CD4-positive, alpha-beta T cell treated with Interleukin-10 for 1 hour (primary cell): Measurements from ENCODE around the gene RNF31.

Experiments used
- DNase-seq: peaks from one replicate; pipeline ENCODE4 v3.0.0-alpha.2; 2020

The RNF31 gene

DNA sequence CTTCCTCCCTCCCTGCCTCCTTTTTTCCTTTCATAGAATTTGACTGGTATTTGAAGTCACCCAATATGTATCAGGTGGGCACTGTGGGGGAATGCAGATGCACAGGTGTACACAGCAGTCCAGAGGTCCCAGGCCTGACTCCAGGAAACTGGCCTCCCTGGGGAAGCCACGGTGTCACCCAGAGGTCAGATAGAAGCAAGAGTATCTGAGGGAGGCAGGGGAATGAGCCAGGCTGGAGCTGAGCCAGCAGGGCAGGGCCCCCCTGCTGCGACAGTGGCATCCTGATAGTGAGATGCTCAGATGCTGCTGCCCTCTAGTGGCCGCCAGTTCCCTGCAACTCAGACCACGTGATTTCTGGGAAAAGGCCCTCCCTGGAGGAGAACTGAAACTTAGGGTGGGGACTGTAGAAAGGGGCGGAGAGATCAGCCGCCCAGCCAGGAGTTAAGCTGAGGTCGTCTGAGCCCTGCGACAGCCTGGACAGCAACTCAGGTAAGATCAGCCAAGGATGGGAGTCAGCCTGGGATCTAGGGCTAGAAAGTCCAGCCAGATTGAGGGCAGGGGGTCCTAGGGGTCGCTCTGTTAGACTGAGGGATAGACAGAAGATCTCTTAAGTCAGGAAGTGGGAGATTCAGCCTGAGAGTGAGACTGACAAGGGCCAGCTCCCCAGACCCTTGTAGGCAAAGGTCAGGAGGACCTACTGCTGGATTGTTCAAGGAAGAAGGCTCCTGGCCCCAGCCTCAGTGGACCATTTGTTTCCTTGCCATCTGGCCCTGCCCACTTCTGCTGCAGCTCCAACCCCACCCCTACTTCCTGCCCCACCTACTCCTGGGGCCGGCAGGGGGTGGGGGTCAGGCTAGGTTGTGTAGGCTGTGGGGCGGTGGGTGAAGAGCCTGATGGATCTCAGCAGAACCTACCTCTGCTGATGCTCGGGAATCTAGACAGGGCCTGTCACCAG is 13.8 kb downstream of the RNF31 start, which contains the start of gene IRF9:
TSS of gene IRF9 (plus strand) at position 416 of the 955 bp plus-strand sequence. CDS start 880 bp downstream, outside the sequence.
- peak; percentile 99 for DNase-seq

DNA sequence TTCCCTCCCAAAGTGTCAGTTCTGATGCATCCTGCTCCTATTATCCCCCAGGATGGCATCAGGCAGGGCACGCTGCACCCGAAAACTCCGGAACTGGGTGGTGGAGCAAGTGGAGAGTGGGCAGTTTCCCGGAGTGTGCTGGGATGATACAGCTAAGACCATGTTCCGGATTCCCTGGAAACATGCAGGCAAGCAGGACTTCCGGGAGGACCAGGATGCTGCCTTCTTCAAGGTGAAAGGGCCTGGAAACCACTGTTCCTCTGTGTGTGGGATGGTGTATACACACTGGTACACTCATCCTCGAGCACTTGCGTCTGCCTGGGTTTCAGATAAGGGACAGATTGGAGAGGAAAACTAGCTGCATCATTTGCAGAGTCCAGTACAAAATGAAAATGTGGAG is 14.8 kb downstream of the RNF31 start:
- DNase-seq, result no peak

DNA sequence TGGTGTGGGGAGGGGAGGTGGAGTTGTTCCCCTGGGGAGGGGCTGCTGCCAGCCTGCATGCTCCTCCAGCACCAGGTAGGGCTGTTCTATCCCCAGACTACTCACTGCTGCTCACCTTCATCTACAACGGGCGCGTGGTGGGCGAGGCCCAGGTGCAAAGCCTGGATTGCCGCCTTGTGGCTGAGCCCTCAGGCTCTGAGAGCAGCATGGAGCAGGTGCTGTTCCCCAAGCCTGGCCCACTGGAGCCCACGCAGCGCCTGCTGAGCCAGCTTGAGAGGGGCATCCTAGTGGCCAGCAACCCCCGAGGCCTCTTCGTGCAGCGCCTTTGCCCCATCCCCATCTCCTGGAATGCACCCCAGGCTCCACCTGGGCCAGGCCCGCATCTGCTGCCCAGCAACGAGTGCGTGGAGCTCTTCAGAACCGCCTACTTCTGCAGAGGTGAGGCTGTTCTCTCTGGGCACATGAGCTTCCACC is 17.3 kb downstream of the RNF31 start:
- no peak for DNase-seq

DNA sequence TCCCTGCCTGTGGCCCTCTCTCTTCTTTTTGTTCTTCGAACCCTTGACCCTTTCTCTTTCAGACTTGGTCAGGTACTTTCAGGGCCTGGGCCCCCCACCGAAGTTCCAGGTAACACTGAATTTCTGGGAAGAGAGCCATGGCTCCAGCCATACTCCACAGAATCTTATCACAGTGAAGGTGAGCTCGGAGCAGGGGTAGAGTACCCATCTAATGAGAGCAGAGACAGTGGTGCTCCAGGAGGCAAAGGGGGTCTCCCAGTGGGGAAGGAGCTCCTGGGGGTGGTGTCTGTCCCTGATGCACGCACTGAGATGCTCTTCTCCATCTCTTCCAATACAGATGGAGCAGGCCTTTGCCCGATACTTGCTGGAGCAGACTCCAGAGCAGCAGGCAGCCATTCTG is 18.5 kb downstream of the RNF31 start:
- no peak for DNase-seq

DNA sequence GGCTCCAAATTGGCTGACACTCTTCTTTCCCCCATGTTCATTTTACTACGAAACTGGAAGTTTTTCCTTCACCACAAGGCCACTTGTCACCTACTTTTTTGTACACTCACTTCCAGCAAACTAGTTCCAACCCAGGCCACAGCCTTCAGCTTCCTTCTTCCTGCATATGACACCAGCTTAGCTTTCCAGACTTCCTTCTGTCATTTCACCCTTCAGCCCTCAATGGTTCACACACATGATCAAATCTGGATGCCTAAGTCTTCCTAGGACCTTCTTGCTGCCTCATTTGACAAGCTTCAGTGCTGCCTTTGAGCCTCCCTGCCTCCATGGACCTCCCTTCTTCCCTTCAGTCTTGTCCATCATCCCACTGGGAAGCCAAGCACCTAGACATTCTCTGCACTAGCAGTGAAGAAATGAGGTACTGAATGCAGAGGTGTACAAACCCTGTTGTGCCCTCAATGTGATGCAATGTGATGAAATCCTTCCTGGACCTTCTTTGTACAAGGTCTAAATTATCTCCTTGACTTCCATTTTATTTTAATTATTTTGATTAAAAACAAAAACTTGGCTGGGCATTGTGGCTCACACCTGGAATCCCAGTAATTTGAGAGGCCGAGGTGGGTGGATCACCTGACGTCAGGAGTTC is 20.3 kb downstream of the RNF31 start:
- DNase-seq, result no peak

GRCh38 chr14:24171422-24172260 is 24.3 kb downstream of the RNF31 start, which contains the start of gene REC8:
TSS of gene REC8 (plus strand) at chr14:24172080. CDS start at chr14:24172553, 473 bp downstream.
- DNase-seq, result peak; percentile 73

DNA sequence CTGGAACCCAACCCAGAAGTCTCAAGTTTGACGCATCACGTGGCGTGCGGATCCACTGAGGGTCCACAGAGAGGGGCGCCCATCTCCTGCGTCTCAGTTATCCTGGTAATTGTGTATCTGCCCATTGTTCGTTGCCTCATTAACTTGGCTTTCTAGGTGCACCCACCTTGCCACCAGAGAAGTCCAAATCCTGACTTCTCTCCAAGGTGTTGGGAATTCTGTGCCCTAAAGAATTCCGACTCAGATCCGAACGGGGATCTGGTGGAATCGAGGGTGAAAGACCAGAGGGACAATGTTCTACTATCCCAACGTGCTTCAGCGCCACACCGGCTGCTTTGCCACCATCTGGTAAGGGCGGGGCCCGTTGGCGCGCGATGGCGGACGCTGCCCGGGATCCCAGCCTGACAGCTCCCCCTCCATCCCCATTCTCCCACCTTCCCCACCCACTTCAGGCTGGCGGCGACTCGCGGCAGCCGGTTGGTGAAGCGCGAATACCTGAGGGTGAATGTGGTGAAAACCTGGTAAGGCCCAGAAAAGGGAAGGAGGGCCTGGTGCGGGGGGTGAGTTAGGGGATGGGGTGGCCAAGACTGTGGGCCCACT is 25.1 kb downstream of the RNF31 start:
- no peak for DNase-seq

GRCh38 chr14:24172871-24173281 is 25.6 kb downstream of the RNF31 start:
- DNase-seq, result no peak

- DNase-seq, result no peak
Measured at GRCh38 chr14:24176599-24176998, 29.3 kb downstream of the RNF31 start.

DNA sequence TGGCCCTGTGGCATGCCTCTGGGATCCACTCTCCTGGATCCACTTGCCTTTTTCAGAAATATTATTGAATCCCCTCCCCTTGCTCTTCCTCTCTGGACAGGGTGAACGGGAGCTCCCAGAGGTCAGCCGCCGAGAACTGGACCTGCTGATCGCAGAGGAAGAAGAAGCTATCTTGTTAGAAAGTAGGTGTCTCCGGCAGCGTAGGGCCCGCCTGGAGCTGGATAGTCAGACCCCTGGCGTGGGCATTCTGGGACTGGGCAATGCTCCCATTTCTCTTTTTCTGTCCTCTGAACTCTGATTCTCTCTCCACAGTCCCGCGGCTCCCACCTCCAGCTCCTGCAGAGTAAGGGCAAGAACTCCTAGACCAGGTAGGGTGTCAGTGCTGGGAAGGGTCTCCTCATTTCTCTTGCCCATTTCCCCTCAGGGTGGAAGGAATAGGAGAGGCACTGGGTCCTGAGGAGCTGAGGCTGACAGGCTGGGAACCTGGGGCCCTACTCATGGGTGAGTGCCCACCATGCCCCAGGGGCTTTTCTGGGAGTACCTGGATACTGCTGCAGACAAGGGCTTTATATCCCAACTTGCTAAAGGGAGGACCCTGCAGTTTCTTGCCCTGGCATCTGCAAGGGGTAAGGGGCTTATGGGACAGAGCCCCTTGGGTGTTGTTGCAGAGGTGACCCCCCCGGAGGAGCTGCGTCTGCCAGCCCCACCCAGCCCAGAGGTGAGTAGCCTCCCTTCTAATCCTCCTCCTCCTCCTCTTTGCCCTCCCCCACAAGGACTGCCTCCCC is 29.9 kb downstream of the RNF31 start:
- DNase-seq, result no peak

- DNase-seq, result no peak
Measured at GRCh38 chr14:24177891-24178290, 30.6 kb downstream of the RNF31 start.

DNA sequence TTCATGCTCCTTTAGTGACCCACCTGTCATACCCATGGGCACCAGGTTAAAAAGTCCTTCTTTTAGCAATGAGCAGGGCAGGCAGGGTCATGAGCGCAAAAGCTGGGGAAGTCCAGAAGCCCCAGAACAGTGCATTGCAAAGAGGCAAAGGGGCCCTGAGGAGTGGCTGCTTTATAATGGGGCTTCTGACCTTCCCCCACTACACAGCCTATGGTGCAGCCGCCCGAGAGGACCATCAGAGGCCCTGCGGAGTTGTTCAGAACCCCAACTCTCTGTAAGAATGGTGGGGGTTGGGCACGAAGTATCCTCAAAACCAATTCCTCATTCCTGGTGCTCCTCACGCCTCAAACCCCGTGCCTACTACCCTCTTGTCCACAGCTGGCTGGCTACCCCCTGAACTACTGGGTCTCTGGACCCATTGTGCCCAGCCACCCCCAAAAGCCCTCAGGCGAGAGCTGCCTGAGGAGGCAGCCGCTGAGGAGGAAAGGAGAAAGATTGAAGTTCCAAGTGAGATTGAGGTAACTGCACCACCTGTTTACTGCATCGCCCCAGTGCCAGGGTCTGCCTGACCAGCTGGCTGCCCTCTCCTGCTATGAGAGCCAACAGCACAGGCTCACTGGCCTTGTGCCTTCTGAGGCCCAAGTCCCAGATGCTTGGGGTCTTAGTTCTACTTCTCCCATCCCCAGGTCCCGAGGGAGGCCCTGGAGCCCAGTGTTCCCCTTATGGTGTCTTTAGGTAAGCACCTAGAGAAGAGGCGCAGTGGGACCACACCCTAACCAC is 31.3 kb downstream of the RNF31 start:
- no peak for DNase-seq

GRCh38 chr14:24179294-24179960 is 32.1 kb downstream of the RNF31 start:
- DNase-seq, result no peak

DNA sequence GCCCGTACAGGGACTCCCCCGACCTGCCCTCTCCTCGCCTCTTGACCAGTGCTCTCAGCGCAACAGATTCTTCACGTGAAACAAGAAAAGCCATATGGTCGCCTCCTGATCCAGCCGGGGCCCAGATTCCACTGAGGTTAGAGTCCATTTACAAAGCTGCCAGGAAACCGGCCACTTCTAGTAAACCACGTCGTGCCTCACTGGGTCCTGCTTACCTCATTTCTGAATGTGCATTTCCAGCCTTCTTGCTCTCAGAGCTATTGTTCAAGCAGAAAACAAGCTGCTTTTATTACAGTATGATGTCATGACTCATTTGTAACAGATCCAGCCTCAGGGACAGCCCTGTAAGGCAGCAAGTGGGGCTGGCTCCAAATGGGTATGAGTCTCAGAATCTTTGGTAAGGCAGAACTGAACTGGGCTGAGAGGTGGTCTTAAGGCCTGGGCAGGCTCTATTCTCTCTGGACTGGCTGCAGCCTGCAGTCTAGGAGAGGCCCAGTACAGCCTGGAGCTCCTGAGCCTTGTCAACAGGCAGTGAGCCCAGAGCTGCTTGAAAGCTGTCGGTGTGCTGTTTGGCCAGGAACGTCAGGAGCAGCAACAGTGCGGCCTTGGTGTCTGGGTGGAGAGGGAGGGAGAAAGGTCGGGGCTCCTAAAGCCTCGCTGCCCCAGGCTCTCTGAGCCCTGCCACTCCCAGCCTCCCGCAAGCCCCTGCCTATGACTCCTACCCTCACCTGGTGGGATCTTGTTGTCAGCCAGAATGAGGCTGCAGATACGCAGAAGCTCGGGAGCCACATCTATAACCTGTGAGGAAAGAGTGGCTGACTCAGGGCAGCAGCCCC is 32.9 kb downstream of the RNF31 start:
- no peak for DNase-seq

DNA sequence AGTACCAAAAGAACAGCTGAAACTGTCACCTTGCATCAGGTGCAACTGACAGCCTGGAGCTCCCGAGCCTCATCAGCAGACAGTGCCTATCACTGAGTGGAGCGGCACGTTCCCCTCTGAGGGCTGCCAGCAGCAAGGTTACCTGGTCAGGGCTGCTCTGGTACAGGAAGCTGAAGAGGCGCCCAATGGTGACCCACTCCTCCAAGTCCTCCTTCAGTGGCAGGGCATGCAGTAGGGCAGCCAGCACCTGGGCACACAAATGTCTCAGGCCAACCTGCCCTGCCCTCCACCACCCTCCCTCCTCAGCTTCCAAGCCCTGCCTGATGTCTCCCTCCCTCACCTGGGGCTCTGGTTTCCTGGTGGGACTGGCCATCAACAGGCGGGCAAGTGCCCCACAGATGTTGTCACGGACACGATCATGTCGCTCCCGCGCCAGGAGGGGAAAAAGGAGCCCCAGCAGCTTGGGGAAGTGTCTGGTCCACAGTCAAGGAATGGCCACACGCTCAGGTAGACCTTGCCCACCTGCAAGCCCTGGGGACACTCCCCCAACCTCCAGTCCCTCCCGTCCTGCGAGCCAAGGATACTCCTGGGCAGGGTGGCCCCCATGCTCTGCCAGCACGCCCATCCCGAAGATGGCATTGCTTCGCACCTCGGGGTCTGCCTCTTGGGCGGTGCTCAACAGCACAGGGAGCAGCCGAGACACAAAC is 34.2 kb downstream of the RNF31 start:
- DNase-seq, result no peak

GRCh38 chr14:24182110-24182882 is 35.0 kb downstream of the RNF31 start:
- no peak for DNase-seq

DNA sequence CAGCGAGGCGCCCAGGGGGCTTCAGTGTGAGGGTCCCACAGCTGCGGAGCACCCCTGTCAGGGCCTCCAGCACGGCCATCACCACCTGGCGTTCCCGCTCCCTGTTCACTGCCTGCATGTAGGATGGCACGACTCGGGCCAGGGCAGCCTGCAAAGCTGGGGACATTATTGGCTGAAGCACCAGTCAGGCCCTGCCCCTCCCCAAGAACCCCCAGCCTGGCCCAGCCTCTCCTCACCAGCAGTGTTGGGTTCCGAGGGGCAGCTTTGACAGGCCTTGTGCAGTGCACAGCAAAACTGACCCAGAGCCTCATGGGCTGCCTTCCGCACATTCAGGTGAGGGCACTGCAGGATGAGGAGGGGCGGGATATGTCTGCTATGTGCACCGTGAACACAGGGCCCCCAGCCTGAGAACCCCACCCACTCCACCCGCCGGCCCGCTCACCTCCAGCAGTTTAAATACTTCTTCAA is 35.8 kb downstream of the RNF31 start:
- DNase-seq, result no peak
